HFFc6 (cell line): ENCODE results near the gene GNG7. TPM values are rescaled to one million over a fixed set of nuclear protein-coding genes. Genes with fewer than 3 reads are reported as not detected.

Experiments
- DNase-seq: peaks from one replicate; pipeline ENCODE4 v3.0.0-alpha.2; 2018
- H3K27ac Mint-ChIP-seq: 2 replicates; pipeline ENCODE4 v1.8.0; 2020; ENCODE audit warnings: mild to moderate bottlenecking, mixed read lengths
- H3K27me3 Mint-ChIP-seq: 2 replicates; pipeline ENCODE4 v1.8.0; 2021; ENCODE audit warnings: mild to moderate bottlenecking, moderate library complexity, mixed read lengths; ENCODE audit not compliant: insufficient read depth
- H3K36me3 Mint-ChIP-seq: 2 replicates; pipeline ENCODE4 v1.8.0; 2021; ENCODE audit warnings: low read depth, mixed read lengths
- H3K4me1 Mint-ChIP-seq: 2 replicates; pipeline ENCODE4 v1.8.0; 2020; ENCODE audit warnings: low read depth, mixed read lengths
- H3K4me3 Mint-ChIP-seq: 2 replicates; pipeline ENCODE4 v1.8.0; 2020; ENCODE audit warnings: mild to moderate bottlenecking, moderate library complexity, mixed read lengths
- H3K9me3 Mint-ChIP-seq: 2 replicates; pipeline ENCODE4 v1.8.0; 2020; ENCODE audit warnings: mild to moderate bottlenecking, mixed read lengths
- total RNA-seq, 6 experiments: library from RNA; stranded (reverse); fragmentation: NEBNext Ultra II Directional; extraction: Animal tissue kit (Norgen Biotek cat#: 25700); gene quantifications; 2 replicates in 1 of 6; 3 replicates in 5 of 6; pipeline ENCODE4 v1.2.3, GENCODE V29; 2021
- TF ChIP-seq, protein P1 (sequence below): fragments of 200-600 bp; sonication (generic); IDR thresholded peaks from 2 replicates; pipeline ENCODE4 v1.5.0; 2021; ENCODE audit warnings: antibody characterized with exemption, mild to moderate bottlenecking

The GNG7 gene
- total RNA-seq, 6 experiments from 2014 or later = 0.09 to 0.29 (median 0.11) TPM; not detected in 1

DNA sequence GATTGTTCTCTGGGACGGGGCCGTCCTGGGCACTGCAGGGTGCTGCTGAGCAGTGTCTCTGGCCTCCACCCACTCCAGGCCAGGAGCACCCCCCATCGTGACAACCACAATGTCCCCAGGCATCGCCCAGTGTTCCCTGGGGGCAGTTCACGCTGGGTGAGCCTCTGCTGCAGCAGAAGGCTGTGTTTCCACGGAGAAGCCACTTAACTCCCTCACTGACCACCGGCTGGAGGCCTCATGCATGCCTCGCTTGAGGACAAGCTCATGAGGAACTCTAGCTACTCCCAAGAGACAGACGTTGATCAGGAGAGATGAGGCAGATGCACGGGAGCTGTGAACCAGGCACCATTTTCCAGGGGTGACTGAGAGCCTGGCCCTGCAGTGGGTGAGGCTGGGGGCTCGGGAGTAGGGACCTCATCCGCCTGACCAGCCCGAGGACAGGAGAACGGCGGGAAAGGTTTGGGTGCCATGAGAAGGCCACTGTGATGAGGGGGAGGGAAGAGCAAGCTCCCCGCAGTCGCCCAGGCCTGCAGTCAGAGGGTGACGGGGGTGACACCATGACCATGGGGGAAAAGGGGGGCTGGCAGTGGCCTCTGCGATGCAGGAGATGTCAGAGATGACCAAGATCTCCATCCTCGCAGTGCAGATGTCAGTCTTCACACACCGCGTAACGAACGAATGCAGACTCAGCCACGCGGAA is 32.2 kb upstream of the GNG7 start:
- Mint-ChIP-seq H3K4me3 (no peak overlapping the region), H3K36me3 (peaks cover 31% of the 10 kb centered on the region), H3K4me1 (peaks cover 11% of the 10 kb centered on the region), H3K27me3 (peaks cover 1% of the 10 kb centered on the region; the same call in 1 of the 2 replicates), H3K27ac (no peak overlapping the region), H3K9me3 (no peaks in the 10 kb centered on the region)
- no peak for DNase-seq
- TF ChIP-seq, protein P1, sequence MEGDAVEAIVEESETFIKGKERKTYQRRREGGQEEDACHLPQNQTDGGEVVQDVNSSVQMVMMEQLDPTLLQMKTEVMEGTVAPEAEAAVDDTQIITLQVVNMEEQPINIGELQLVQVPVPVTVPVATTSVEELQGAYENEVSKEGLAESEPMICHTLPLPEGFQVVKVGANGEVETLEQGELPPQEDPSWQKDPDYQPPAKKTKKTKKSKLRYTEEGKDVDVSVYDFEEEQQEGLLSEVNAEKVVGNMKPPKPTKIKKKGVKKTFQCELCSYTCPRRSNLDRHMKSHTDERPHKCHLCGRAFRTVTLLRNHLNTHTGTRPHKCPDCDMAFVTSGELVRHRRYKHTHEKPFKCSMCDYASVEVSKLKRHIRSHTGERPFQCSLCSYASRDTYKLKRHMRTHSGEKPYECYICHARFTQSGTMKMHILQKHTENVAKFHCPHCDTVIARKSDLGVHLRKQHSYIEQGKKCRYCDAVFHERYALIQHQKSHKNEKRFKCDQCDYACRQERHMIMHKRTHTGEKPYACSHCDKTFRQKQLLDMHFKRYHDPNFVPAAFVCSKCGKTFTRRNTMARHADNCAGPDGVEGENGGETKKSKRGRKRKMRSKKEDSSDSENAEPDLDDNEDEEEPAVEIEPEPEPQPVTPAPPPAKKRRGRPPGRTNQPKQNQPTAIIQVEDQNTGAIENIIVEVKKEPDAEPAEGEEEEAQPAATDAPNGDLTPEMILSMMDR = no peak

DNA sequence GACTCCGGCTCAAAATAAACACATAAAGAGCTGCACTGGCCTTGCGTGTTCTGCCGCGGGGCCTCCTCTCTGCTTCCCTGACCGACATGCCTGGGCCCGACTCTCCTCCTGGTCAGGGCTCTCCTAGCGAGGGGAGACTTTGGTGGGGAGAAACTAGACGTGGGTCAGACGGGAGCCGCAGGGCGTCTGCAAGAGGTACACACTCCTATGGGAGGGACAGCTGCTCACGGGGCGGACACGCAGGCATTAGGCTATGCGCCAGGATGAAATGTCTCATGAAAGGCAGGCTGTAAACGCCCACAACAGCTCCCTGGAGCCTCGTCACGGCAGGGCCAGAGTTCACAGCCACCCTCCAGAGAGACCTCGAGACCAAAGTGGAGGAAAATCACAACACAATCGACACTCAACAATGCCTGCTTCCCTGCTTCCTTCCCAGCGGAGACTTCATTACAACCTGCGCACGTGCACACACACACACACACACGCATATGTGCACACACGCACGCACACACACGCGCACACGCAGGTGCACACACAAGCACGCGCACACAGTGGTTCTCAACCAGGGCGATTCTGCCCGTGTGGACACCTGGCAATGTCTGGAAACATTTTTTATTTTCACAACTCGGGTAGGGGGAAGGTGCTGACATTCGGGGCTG is 31.6 kb upstream of the GNG7 start:
- no peak overlapping the region for H3K4me3 Mint-ChIP-seq
- H3K36me3 Mint-ChIP-seq = peaks cover 31% of the 10 kb centered on the region
- H3K27me3 Mint-ChIP-seq = peaks cover 1% of the 10 kb centered on the region; the same call in 1 of the 2 replicates
- DNase-seq = no peak
- H3K9me3 Mint-ChIP-seq = no peaks in the 10 kb centered on the region
- TF ChIP-seq, protein P1 = no peak
- no peak overlapping the region for H3K27ac Mint-ChIP-seq
- peaks cover 7% of the 10 kb centered on the region for H3K4me1 Mint-ChIP-seq

DNA sequence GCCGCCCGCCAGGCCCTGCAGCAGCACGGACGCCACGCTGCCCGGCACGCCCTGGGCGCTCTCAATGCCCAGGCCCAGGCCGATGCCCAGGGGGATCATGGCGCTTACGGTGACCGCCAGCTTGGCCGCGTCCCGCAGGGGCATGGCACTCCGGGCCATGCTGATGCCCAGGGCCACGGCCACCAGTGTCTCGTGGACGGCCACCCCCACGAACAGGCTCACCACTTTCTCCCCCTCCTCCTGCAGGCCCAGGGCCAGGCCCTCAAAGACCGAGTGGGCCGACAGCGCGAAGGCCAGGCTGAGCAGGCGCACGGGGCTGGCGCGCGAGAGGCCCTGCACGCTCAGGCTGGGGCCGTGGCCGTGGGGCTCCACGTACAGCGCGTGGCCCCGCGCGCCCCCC is 30.4 kb upstream of the GNG7 start:
- Mint-ChIP-seq H3K4me1 (no peaks in the 10 kb centered on the region), H3K27me3 (peaks cover 1% of the 10 kb centered on the region; the same call in 1 of the 2 replicates), H3K9me3 (no peaks in the 10 kb centered on the region), H3K27ac (no peak overlapping the region), H3K36me3 (peaks cover 31% of the 10 kb centered on the region), H3K4me3 (no peak overlapping the region)
- DNase-seq = no peak
- TF ChIP-seq, protein P1 = no peak

DNA sequence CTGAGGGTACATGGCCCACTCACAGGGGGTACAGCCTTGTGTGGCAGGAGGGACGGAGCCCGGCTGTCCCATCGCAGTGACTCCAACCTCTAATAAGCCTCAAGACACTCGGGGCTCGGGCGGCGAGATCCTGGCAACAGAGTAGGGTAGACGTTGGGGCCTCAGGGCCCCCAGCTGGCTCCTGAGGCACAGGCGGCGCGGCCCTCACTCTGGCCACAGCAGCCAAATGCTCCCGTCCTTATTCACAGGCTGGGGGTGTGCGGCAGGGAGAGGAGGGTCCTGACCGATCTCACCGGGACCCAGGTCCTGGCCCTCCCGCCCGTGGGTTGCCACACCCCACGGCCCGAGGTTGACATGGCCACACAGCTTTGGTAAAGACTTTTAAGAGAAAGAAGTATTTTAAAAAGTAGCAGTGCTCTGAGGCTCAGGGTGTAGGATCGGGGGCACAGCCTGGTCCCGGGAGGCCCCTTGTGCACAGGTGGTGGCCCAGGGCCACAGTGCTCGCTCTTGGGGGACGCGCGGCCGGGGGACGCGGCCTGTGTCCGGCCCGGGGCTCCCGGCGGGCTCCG is 29.7 kb upstream of the GNG7 start:
- Mint-ChIP-seq H3K27ac (no peak overlapping the region), H3K9me3 (no peaks in the 10 kb centered on the region), H3K27me3 (peaks cover 1% of the 10 kb centered on the region; the same call in 1 of the 2 replicates), H3K4me1 (no peaks in the 10 kb centered on the region), H3K4me3 (no peak overlapping the region), H3K36me3 (peaks cover 31% of the 10 kb centered on the region)
- TF ChIP-seq, protein P1 = no peak
- no peak for DNase-seq

DNA sequence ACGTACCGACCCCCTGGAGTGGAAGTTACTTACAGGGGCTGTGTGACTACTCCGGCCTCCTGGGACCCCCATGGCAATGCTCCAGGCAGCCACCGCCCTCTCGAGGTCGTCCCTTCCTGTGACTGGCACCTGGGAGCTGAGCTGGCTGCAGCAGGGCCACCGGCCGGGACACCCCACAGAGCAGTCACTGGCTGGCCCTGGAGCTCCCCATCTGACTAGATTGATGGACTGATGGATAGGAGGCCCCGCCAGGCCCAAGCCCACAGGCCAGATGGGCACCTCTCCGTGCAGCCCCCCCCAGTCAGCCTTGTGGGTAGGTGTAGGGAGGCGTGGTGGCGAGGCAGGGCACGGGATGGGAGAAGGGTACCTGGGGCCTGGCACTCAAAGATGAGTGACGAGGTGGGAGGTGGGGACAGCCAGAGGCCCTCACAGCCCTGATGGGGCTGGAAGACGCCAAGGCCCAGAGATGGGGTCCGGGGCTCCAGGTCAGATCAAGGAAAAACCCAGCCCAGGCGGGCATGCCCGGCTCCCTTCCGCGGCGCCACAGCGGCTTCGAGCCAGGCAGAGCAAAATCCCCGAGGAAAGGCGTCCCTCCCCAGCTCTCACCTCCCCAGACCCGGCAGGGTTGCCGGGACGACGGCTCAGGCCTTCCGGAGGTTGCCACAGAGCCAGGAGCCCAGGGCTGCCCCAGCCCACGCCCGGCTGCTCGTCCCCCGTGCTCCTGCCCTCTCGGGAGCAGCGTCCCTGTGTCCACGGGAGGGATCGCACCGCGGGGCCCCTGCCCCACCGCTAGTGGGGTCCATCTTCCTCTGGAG is 28.9 kb upstream of the GNG7 start:
- H3K27ac Mint-ChIP-seq = no peak overlapping the region
- TF ChIP-seq, protein P1 = no peak
- DNase-seq = no peak
- H3K36me3 Mint-ChIP-seq = peaks cover 22% of the 10 kb centered on the region
- H3K27me3 Mint-ChIP-seq = peaks cover 1% of the 10 kb centered on the region; the same call in 1 of the 2 replicates
- no peak overlapping the region for H3K4me3 Mint-ChIP-seq
- no peaks in the 10 kb centered on the region for H3K4me1 Mint-ChIP-seq
- no peaks in the 10 kb centered on the region for H3K9me3 Mint-ChIP-seq
